Mucosa of descending colon (tissue), 3 donors: ENCODE data around the gene FHIT. TPM values are rescaled to one million over a fixed set of nuclear protein-coding genes. Genes with fewer than 3 reads are reported as not detected.

Source experiments
- ATAC-seq: fragments of 200-7000 bp; cut with Tn5 transposase; one replicate; pipeline ENCODE4 v1.9.1; 2020; ENCODE audit warnings: mild to moderate bottlenecking, moderate library complexity
- DNase-seq, 3 donors: peaks; one replicate each; pipeline ENCODE4 v3.0.0-alpha.2; 2020
- H3K36me3 ChIP-seq: fragments of 200-600 bp; one replicate; pipeline ENCODE4 v1.8.0; 2021; ENCODE audit warnings: low read depth, mild to moderate bottlenecking
- H3K4me1 ChIP-seq: fragments of 200-600 bp; one replicate; pipeline ENCODE4 v1.8.0; 2021; ENCODE audit warnings: low read depth, mild to moderate bottlenecking
- H3K4me3 ChIP-seq: fragments of 200-600 bp; one replicate; pipeline ENCODE4 v1.8.0; 2021; ENCODE audit warnings: mild to moderate bottlenecking
- H3K9me3 ChIP-seq: fragments of 200-600 bp; one replicate; pipeline ENCODE4 v1.8.0; 2021; ENCODE audit warnings: mild to moderate bottlenecking
- CTCF ChIP-seq: fragments of 200-600 bp; IDR thresholded peaks from one replicate; pipeline ENCODE4 v1.8.0; 2022; ENCODE audit warnings: antibody characterized with exemption, mild to moderate bottlenecking
- intact Hi-C, 2 donors: fragments of 100-400 bp; cut with DNase I in 1 of 2; cut with micrococcal nuclease in 1 of 2; formaldehyde crosslinking; loops; one replicate each; pipeline versions ENCODE4 v1.11.0 to v1.11.1; 2022; cut with DNase I, micrococcal nuclease
- total RNA-seq, 3 donors: library from RNA; stranded (reverse); fragmentation: NEBNext Ultra II Directional in 2 of 3; extraction: Animal tissue kit (Norgen Biotek cat#: 25700) in 2 of 3; gene quantifications; one replicate each; pipeline versions ENCODE4 v1.2.1 to v1.2.4, GENCODE V29; 2021 to 2023
- donor health status: DM: no; HTN: no; CAD: no; lungs with moderate emphysema.
- donor health status: DM: no; HTN: no; CAD: no.
- donor health status: DM: no; HTN: yes; CAD: no.

Gene FHIT
- total RNA-seq, 3 donors from 2014 or later, result 8.9 to 20.7 (median 18.6) TPM

GRCh38 chr3:61157414-61157813 is 93.8 kb downstream of the FHIT start:
- ATAC-seq (no peak), DNase-seq (no peak)
- H3K36me3 ChIP-seq, result no peaks in the 10 kb centered on the region
- H3K4me1 ChIP-seq, result no peaks in the 10 kb centered on the region
- no peaks in the 10 kb centered on the region for H3K9me3 ChIP-seq
- TF ChIP-seq CTCF, result no peak
- intact Hi-C loops, result no loop called here
- H3K4me3 ChIP-seq, result no peak overlapping the region

GRCh38 chr3:61155701-61156292 is 95.5 kb downstream of the FHIT start:
- no peak for DNase-seq
- Histone ChIP-seq H3K36me3 (no peaks in the 10 kb centered on the region), H3K4me3 (no peak overlapping the region), H3K9me3 (no peaks in the 10 kb centered on the region), H3K4me1 (no peaks in the 10 kb centered on the region)
- ATAC-seq, result no peak
- intact Hi-C loops, result no loop called here
- no peak for TF ChIP-seq CTCF

GRCh38 chr3:61154457-61155198 is 96.6 kb downstream of the FHIT start:
- no peak for DNase-seq
- no peak for ATAC-seq
- Histone ChIP-seq H3K4me3 (no peak overlapping the region), H3K9me3 (no peaks in the 10 kb centered on the region), H3K36me3 (no peaks in the 10 kb centered on the region), H3K4me1 (no peaks in the 10 kb centered on the region)
- TF ChIP-seq CTCF, result no peak
- intact Hi-C loops, result no loop called here

GRCh38 chr3:61152071-61152470 is 99.2 kb downstream of the FHIT start:
- ATAC-seq (no peak), DNase-seq (no peak)
- TF ChIP-seq CTCF, result no peak
- intact Hi-C loops, result no loop called here
- Histone ChIP-seq H3K36me3 (no peaks in the 10 kb centered on the region), H3K4me3 (no peak overlapping the region), H3K9me3 (no peaks in the 10 kb centered on the region), H3K4me1 (no peaks in the 10 kb centered on the region)

- ATAC-seq (no peak), DNase-seq (no peak)
- intact Hi-C loops, result no loop called here
- H3K4me1 ChIP-seq, result no peaks in the 10 kb centered on the region
- no peak overlapping the region for H3K4me3 ChIP-seq
- TF ChIP-seq CTCF, result no peak
- no peaks in the 10 kb centered on the region for H3K36me3 ChIP-seq
- H3K9me3 ChIP-seq, result no peaks in the 10 kb centered on the region
Observed at GRCh38 chr3:61149236-61149635, 102.0 kb downstream of the FHIT start.
